Measurements from ENCODE around the gene ZNF688.

DNA sequence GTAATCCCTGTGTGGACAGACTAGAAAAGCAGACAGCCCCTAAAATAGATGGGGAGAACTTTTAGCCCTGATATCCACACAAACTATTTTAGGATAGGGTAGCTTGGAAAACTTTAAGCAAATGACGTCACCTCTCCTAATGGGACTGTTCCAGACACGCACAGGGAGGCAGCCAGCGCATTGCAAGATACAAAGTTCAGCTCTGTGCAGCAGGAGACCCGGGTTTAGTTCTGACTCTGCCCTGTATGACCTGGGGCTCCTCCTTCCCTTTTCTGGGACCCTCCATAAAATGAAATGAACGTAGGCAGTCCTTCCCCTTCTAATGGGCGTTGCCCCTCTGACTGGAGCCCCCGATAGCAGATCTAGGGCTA, 32.4 kb upstream of the ZNF688 start:
- TF ChIP-seq, protein P1, sequence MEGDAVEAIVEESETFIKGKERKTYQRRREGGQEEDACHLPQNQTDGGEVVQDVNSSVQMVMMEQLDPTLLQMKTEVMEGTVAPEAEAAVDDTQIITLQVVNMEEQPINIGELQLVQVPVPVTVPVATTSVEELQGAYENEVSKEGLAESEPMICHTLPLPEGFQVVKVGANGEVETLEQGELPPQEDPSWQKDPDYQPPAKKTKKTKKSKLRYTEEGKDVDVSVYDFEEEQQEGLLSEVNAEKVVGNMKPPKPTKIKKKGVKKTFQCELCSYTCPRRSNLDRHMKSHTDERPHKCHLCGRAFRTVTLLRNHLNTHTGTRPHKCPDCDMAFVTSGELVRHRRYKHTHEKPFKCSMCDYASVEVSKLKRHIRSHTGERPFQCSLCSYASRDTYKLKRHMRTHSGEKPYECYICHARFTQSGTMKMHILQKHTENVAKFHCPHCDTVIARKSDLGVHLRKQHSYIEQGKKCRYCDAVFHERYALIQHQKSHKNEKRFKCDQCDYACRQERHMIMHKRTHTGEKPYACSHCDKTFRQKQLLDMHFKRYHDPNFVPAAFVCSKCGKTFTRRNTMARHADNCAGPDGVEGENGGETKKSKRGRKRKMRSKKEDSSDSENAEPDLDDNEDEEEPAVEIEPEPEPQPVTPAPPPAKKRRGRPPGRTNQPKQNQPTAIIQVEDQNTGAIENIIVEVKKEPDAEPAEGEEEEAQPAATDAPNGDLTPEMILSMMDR (IDR thresholded peaks at IDR 0.05), result no peak
- TF ChIP-seq ZFX (IDR thresholded peaks at IDR 0.05; ENCODE audit: borderline replicate concordance), result no peak

Measured in 22Rv1 (cell line).